HepG2 (cell line): Measurements from ENCODE around the gene HSD3B7. TPM values are rescaled to one million over a fixed set of nuclear protein-coding genes. Genes with fewer than 3 reads are reported as not detected.

Experiments used
- CREB1 ChIP-seq, 2 experiments: fragments of 450-650 bp in 1 of 2; IDR thresholded peaks; 2 replicates each; pipeline ENCODE4 v1.6.1; 2016 to 2017; ENCODE audit warnings: control low read depth in 1 of 2, mild to moderate bottlenecking in 1 of 2, missing compliant biosample characterization in 1 of 2, missing genetic modification characterization in 1 of 2
- CREM ChIP-seq, 2 experiments: sonication (generic) in 1 of 2; formaldehyde crosslinking in 1 of 2; IDR thresholded peaks; 2 replicates each; pipeline versions ENCODE4 v1.4.0 to v1.6.1; 2016 to 2020; ENCODE audit warnings: antibody characterized with exemption in 1 of 2, mild to moderate bottlenecking in 1 of 2, missing genetic modification reagents in 1 of 2
- DDIT3 ChIP-seq: sonication (generic); formaldehyde crosslinking; IDR thresholded peaks from 2 replicates; pipeline ENCODE4 v1.4.0; 2020; ENCODE audit warnings: mild to moderate bottlenecking, missing genetic modification reagents
- FOSL2 ChIP-seq: sonication (generic); formaldehyde crosslinking; IDR thresholded peaks from 2 replicates; pipeline ENCODE4 v1.4.0; 2020; ENCODE audit warnings: missing genetic modification reagents
- FOXO1 ChIP-seq: sonication (generic); formaldehyde crosslinking; IDR thresholded peaks from 2 replicates; pipeline ENCODE4 v1.4.0; 2020; ENCODE audit warnings: missing genetic modification reagents
- IRX3 ChIP-seq: sonication (generic); formaldehyde crosslinking; IDR thresholded peaks from 2 replicates; pipeline ENCODE4 v1.8.1; 2023; ENCODE audit warnings: mild to moderate bottlenecking, low read depth, missing genetic modification reagents, borderline replicate concordance
- KAT8 ChIP-seq: IDR thresholded peaks from 2 replicates; pipeline ENCODE4 v1.6.1; 2016; ENCODE audit warnings: missing genetic modification reagents, missing compliant biosample characterization
- MEIS1 ChIP-seq: sonication (generic); formaldehyde crosslinking; IDR thresholded peaks from 2 replicates; pipeline ENCODE4 v1.9.0; 2021; ENCODE audit warnings: mild to moderate bottlenecking, missing genetic modification reagents, moderate library complexity, borderline replicate concordance
- MTA1 ChIP-seq: sonication (generic); formaldehyde crosslinking; IDR thresholded peaks from 2 replicates; pipeline ENCODE4 v1.4.0; 2020; ENCODE audit warnings: missing genetic modification reagents, mild to moderate bottlenecking, borderline replicate concordance
- MXD1 ChIP-seq: sonication (generic); formaldehyde crosslinking; IDR thresholded peaks from 2 replicates; pipeline ENCODE4 v1.4.0; 2020; ENCODE audit warnings: mild to moderate bottlenecking, missing genetic modification reagents
- MXD3 ChIP-seq: IDR thresholded peaks from 2 replicates; pipeline ENCODE4 v1.6.1; 2016; ENCODE audit warnings: mild to moderate bottlenecking, missing biosample characterization, missing genetic modification reagents
- MYC ChIP-seq: sonication (generic); formaldehyde crosslinking; IDR thresholded peaks from 2 replicates; pipeline ENCODE4 v1.9.0; 2021; ENCODE audit warnings: missing genetic modification reagents, borderline replicate concordance
- RNF2 ChIP-seq: fragments of 450-650 bp; conservative IDR thresholded peaks from 2 replicates; pipeline ENCODE4 v1.6.1; 2016; ENCODE audit warnings: low read depth
- SMARCC2 ChIP-seq: fragments of 450-650 bp; IDR thresholded peaks from 2 replicates; pipeline ENCODE4 v1.6.1; 2017; ENCODE audit warnings: antibody characterized with exemption, mild to moderate bottlenecking
- SP2 ChIP-seq: sonication (generic); formaldehyde crosslinking; IDR thresholded peaks from 2 replicates; pipeline ENCODE4 v1.5.1; 2020; ENCODE audit warnings: mild to moderate bottlenecking, missing genetic modification reagents
- YEATS4 ChIP-seq: sonication (generic); formaldehyde crosslinking; IDR thresholded peaks from 2 replicates; pipeline ENCODE4 v1.4.0; 2020; ENCODE audit warnings: missing genetic modification reagents, borderline replicate concordance
- polyA plus RNA-seq, 8 experiments: library from polyadenylated mRNA; depleted of rRNA in 3 of 8; stranded (reverse) in 7 of 8; unstranded in 1 of 8; fragments of >200 nt; fragmentation: Illumina TruSeq in 4 of 8; extraction: Trizol in 4 of 8; gene quantifications; 2 replicates each; pipeline versions ENCODE4 v1.2.1 to v1.2.3, GENCODE V29; 2011 to 2016; ENCODE audit warnings: low read depth in 4 of 8, missing spikeins in 1 of 8, mixed read lengths in 1 of 8; ENCODE audit not compliant: insufficient read depth in 1 of 8
- total RNA-seq, 5 experiments: library from RNA; depleted of rRNA; stranded (reverse); fragments of >200 nt; fragmentation: Illumina TruSeq; extraction: Trizol; gene quantifications; 2 replicates each; pipeline ENCODE4 v1.2.3, GENCODE V29; 2016; ENCODE audit warnings: low read depth in 1 of 5
- TF ChIP-seq, protein P1 (sequence below): IDR thresholded peaks from 2 replicates; pipeline ENCODE4 v1.6.1; 2016
- TF ChIP-seq, protein P2 (sequence below): IDR thresholded peaks from 2 replicates; pipeline ENCODE4 v1.6.1; 2016; ENCODE audit warnings: control low read depth
- TF ChIP-seq, protein P3 (sequence below): sonication (generic); formaldehyde crosslinking; IDR thresholded peaks from 2 replicates; pipeline ENCODE4 v1.8.1; 2022; ENCODE audit warnings: mild to moderate bottlenecking, missing genetic modification reagents
- TF ChIP-seq, protein P4 (sequence below): sonication (generic); formaldehyde crosslinking; IDR thresholded peaks from 2 replicates; pipeline ENCODE4 v1.9.0; 2021; ENCODE audit warnings: missing genetic modification reagents, borderline replicate concordance

HSD3B7 gene
- total and polyA plus RNA-seq, 2 of the 13 experiments (the other 11 are each of a cell fraction or from before 2014, with no cell fraction given): 32.9 to 69.7 TPM

GRCh38 chr16:30997725-30998711, 13.0 kb downstream of the HSD3B7 start (continued):
- TF ChIP-seq MXD3 (CRISPR knock-in tag): no peak
- TF ChIP-seq, protein P1, sequence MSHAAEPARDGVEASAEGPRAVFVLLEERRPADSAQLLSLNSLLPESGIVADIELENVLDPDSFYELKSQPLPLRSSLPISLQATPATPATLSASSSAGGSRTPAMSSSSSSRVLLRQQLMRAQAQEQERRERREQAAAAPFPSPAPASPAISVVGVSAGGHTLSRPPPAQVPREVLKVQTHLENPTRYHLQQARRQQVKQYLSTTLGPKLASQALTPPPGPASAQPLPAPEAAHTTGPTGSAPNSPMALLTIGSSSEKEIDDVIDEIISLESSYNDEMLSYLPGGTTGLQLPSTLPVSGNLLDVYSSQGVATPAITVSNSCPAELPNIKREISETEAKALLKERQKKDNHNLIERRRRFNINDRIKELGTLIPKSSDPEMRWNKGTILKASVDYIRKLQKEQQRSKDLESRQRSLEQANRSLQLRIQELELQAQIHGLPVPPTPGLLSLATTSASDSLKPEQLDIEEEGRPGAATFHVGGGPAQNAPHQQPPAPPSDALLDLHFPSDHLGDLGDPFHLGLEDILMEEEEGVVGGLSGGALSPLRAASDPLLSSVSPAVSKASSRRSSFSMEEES (CRISPR knock-in tag): peak; percentile 1; the same call in 1 of the 2 replicates
- TF ChIP-seq MEIS1 (CRISPR knock-in tag): peak; percentile 15
- TF ChIP-seq, protein P2, sequence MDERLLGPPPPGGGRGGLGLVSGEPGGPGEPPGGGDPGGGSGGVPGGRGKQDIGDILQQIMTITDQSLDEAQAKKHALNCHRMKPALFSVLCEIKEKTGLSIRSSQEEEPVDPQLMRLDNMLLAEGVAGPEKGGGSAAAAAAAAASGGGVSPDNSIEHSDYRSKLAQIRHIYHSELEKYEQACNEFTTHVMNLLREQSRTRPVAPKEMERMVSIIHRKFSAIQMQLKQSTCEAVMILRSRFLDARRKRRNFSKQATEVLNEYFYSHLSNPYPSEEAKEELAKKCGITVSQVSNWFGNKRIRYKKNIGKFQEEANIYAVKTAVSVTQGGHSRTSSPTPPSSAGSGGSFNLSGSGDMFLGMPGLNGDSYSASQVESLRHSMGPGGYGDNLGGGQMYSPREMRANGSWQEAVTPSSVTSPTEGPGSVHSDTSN (CRISPR knock-in tag): peak; percentile 77
- TF ChIP-seq MTA1 (CRISPR knock-in tag): 0 out of 2 replicates have a peak, but pooled peaks have one; percentile 22
- TF ChIP-seq MYC: no peak; the same call in none of the 2 replicates
- no peak for TF ChIP-seq CREB1 (IDR thresholded peaks at IDR 0.05)
- no peak for TF ChIP-seq CREB1 (CRISPR knock-in tag; IDR thresholded peaks at IDR 0.05)
- no peak for TF ChIP-seq KAT8
- TF ChIP-seq MXD1: peak; percentile 3; the same call in 1 of the 2 replicates
- no peak for TF ChIP-seq IRX3 (CRISPR knock-in tag)
- TF ChIP-seq, protein P3, sequence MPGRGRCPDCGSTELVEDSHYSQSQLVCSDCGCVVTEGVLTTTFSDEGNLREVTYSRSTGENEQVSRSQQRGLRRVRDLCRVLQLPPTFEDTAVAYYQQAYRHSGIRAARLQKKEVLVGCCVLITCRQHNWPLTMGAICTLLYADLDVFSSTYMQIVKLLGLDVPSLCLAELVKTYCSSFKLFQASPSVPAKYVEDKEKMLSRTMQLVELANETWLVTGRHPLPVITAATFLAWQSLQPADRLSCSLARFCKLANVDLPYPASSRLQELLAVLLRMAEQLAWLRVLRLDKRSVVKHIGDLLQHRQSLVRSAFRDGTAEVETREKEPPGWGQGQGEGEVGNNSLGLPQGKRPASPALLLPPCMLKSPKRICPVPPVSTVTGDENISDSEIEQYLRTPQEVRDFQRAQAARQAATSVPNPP (CRISPR knock-in tag): no peak
- TF ChIP-seq FOSL2 (CRISPR knock-in tag): peak; percentile 73
- no peak for TF ChIP-seq RNF2
- TF ChIP-seq DDIT3 (CRISPR knock-in tag): no peak
- TF ChIP-seq SMARCC2: no peak
- 0 out of 2 replicates have a peak, but pooled peaks have one; percentile 7 for TF ChIP-seq YEATS4 (CRISPR knock-in tag)
- 0 out of 2 replicates have a peak, but pooled peaks have one; percentile 9 for TF ChIP-seq CREM (IDR thresholded peaks at IDR 0.05)
- no peak for TF ChIP-seq CREM (CRISPR knock-in tag; IDR thresholded peaks at IDR 0.05)
- TF ChIP-seq, protein P4, sequence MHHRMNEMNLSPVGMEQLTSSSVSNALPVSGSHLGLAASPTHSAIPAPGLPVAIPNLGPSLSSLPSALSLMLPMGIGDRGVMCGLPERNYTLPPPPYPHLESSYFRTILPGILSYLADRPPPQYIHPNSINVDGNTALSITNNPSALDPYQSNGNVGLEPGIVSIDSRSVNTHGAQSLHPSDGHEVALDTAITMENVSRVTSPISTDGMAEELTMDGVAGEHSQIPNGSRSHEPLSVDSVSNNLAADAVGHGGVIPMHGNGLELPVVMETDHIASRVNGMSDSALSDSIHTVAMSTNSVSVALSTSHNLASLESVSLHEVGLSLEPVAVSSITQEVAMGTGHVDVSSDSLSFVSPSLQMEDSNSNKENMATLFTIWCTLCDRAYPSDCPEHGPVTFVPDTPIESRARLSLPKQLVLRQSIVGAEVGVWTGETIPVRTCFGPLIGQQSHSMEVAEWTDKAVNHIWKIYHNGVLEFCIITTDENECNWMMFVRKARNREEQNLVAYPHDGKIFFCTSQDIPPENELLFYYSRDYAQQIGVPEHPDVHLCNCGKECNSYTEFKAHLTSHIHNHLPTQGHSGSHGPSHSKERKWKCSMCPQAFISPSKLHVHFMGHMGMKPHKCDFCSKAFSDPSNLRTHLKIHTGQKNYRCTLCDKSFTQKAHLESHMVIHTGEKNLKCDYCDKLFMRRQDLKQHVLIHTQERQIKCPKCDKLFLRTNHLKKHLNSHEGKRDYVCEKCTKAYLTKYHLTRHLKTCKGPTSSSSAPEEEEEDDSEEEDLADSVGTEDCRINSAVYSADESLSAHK (CRISPR knock-in tag): no peak
- TF ChIP-seq SP2 (CRISPR knock-in tag): no peak
- no peak; the same call in 1 of the 2 replicates for TF ChIP-seq FOXO1 (CRISPR knock-in tag)
